Neural cell (in vitro differentiated cells): ENCODE results near the gene BLOC1S4. TPM values are rescaled to one million over a fixed set of nuclear protein-coding genes. Genes with fewer than 3 reads are reported as not detected.

Experiments
- H2AFZ ChIP-seq: fragments of 200-600, 300-800 bp; sonication (generic), shearing (Covaris generic); 2 replicates; pipeline ENCODE4 v1.6.0; 2014; ENCODE audit warnings: low read depth, mild to moderate bottlenecking, antibody characterized with exemption, low read length, moderate library complexity
- H3F3A ChIP-seq: fragments of 200-600 bp; shearing (Covaris generic); 2 replicates; pipeline ENCODE4 v1.6.1; 2016; ENCODE audit warnings: mild to moderate bottlenecking, moderate library complexity, mixed read lengths, antibody characterized with exemption, low read length; ENCODE audit not compliant: insufficient read depth, poor library complexity, severe bottlenecking
- H3K27ac ChIP-seq: fragments of 200-600, 300-800 bp; sonication (generic), shearing (Covaris generic); 2 replicates; pipeline ENCODE4 v1.5.1; 2014; ENCODE audit warnings: mild to moderate bottlenecking, low read length, moderate library complexity
- H3K27me3 ChIP-seq: fragments of 300-800, 200-600 bp; sonication (generic), shearing (Covaris generic); 2 replicates; pipeline ENCODE4 v1.6.0; 2014; ENCODE audit warnings: mild to moderate bottlenecking, low read depth, low read length, moderate library complexity; ENCODE audit not compliant: insufficient read depth
- H3K36me3 ChIP-seq: fragments of 300-800, 200-600 bp; sonication (generic), shearing (Covaris generic); 2 replicates; pipeline ENCODE4 v1.5.1; 2014; ENCODE audit warnings: mild to moderate bottlenecking, antibody characterized with exemption, low read length, moderate library complexity; ENCODE audit not compliant: insufficient read depth
- H3K4me2 ChIP-seq: fragments of 300-800, 200-600 bp; sonication (generic), shearing (Covaris generic); 2 replicates; pipeline ENCODE4 v1.6.0; 2014; ENCODE audit warnings: mild to moderate bottlenecking, low read length
- H3K4me3 ChIP-seq: fragments of 300-800, 200-600 bp; sonication (generic), shearing (Covaris generic); 2 replicates; pipeline ENCODE4 v1.5.1; 2014; ENCODE audit warnings: mild to moderate bottlenecking, low read length, moderate library complexity
- H3K79me2 ChIP-seq: fragments of 200-600 bp; shearing (Covaris generic); replicated peaks from 2 replicates; pipeline ENCODE4 v1.6.0; 2014; ENCODE audit warnings: mild to moderate bottlenecking, low read length, moderate library complexity; ENCODE audit not compliant: insufficient read depth
- H3K9ac ChIP-seq: fragments of 300-800, 200-600 bp; sonication (generic), shearing (Covaris generic); 2 replicates; pipeline ENCODE4 v1.6.1; 2016; ENCODE audit warnings: mild to moderate bottlenecking, low read length, mixed read lengths
- H3K9me2 ChIP-seq: fragments of 200-600 bp; shearing (Covaris generic); 2 replicates; pipeline ENCODE4 v1.6.1; 2016; ENCODE audit warnings: mild to moderate bottlenecking, low read length, mixed read lengths; ENCODE audit not compliant: insufficient read depth
- H3K9me3 ChIP-seq: fragments of 200-600, 300-800 bp; sonication (generic), shearing (Covaris generic); 2 replicates; pipeline ENCODE4 v1.6.1; 2016; ENCODE audit warnings: mild to moderate bottlenecking, mixed run types, low read length, moderate library complexity, mixed read lengths
- H4K20me1 ChIP-seq: fragments of 200-600 bp; shearing (Covaris generic); 2 replicates; pipeline ENCODE4 v1.6.1; 2016; ENCODE audit warnings: mild to moderate bottlenecking, mixed run types; ENCODE audit not compliant: insufficient read depth
- CTCF ChIP-seq: fragments of 450-650 bp; IDR thresholded peaks from 2 replicates; pipeline ENCODE4 v1.5.1; 2014; ENCODE audit warnings: antibody characterized with exemption, mild to moderate bottlenecking, moderate library complexity; ENCODE audit not compliant: poor library complexity, severe bottlenecking
- EP300 ChIP-seq: fragments of 450-650 bp; conservative IDR thresholded peaks from 2 replicates; pipeline ENCODE4 v1.6.1; 2014; ENCODE audit warnings: antibody characterized with exemption, mild to moderate bottlenecking, moderate library complexity; ENCODE audit not compliant: poor library complexity, severe bottlenecking
- EZH2 ChIP-seq: fragments of 200-600, 300-800 bp; shearing (Covaris generic), sonication (generic); IDR thresholded peaks from 2 replicates; pipeline ENCODE4 v1.6.1; 2014; ENCODE audit warnings: antibody characterized with exemption, low read length, borderline replicate concordance, mild to moderate bottlenecking; ENCODE audit not compliant: insufficient read depth, poor library complexity, severe bottlenecking
- MXI1 ChIP-seq: fragments of 450-650 bp; conservative IDR thresholded peaks from 2 replicates; pipeline ENCODE4 v1.6.1; 2014; ENCODE audit warnings: antibody characterized with exemption, mild to moderate bottlenecking; ENCODE audit not compliant: poor library complexity, severe bottlenecking
- POLR2AphosphoS5 ChIP-seq: IDR thresholded peaks from 2 replicates; pipeline ENCODE4 v1.6.1; 2012
- RAD21 ChIP-seq: fragments of 450-650 bp; conservative IDR thresholded peaks from 2 replicates; pipeline ENCODE4 v1.6.1; 2014; ENCODE audit warnings: antibody characterized with exemption, mild to moderate bottlenecking, moderate library complexity
- REST ChIP-seq: IDR thresholded peaks from 2 replicates; pipeline ENCODE4 v1.6.1; 2012; ENCODE audit warnings: borderline replicate concordance
- SMC3 ChIP-seq: fragments of 450-650 bp; conservative IDR thresholded peaks from 2 replicates; pipeline ENCODE4 v1.6.1; 2014; ENCODE audit warnings: antibody characterized with exemption, mild to moderate bottlenecking, moderate library complexity; ENCODE audit not compliant: poor library complexity
- TAF1 ChIP-seq: IDR thresholded peaks from 2 replicates; pipeline ENCODE4 v1.6.1; 2012; ENCODE audit warnings: low read depth
- polyA plus RNA-seq: library from polyadenylated mRNA; depleted of rRNA; stranded (reverse); fragments of >200 nt; gene quantifications from 2 replicates; pipeline ENCODE4 v1.2.3, GENCODE V29; 2014

Gene BLOC1S4
- polyA plus RNA-seq, 1 donor from 2014 or later = 21.2 TPM

GRCh38 chr4:6720202-6720699 is 4.3 kb downstream of the BLOC1S4 start:
- Histone ChIP-seq H3K79me2 (peaks cover 21% of the 10 kb centered on the region), H3K27ac (no peak overlapping the region), H3K36me3 (no peaks in the 10 kb centered on the region), H3K9ac (no peak overlapping the region), H3K9me2 (no peaks in the 10 kb centered on the region), H3F3A (no peaks in the 10 kb centered on the region), H2AFZ (no peak overlapping the region), H4K20me1 (no peaks in the 10 kb centered on the region), H3K9me3 (no peaks in the 10 kb centered on the region), H3K4me3 (no peak overlapping the region), H3K4me2 (no peak overlapping the region), H3K27me3 (no peaks in the 10 kb centered on the region)
- TF ChIP-seq SMC3 (peak; percentile 94), TAF1 (no peak), RAD21 (peak; percentile 98), MXI1 (peak; percentile 21), CTCF (peak; percentile 96)

- no peak overlapping the region for H3K4me2 ChIP-seq
- no peaks in the 10 kb centered on the region for H3K9me3 ChIP-seq
- no peaks in the 10 kb centered on the region for H3K9me2 ChIP-seq
- no peak overlapping the region for H3K9ac ChIP-seq
- H3K4me3 ChIP-seq = no peak overlapping the region
- H3K27me3 ChIP-seq = no peaks in the 10 kb centered on the region
- no peak overlapping the region for H3K27ac ChIP-seq
- H3F3A ChIP-seq = no peaks in the 10 kb centered on the region
- H2AFZ ChIP-seq = no peak overlapping the region
- no peaks in the 10 kb centered on the region for H3K36me3 ChIP-seq
- TF ChIP-seq SMC3 (no peak), EZH2 (no peak), TAF1 (no peak), CTCF (no peak), REST (no peak), POLR2AphosphoS5 (no peak), RAD21 (no peak), MXI1 (no peak), EP300 (no peak)
- H3K79me2 ChIP-seq = peaks cover 21% of the 10 kb centered on the region
- no peaks in the 10 kb centered on the region for H4K20me1 ChIP-seq
Observed at GRCh38 chr4:6721121-6721520, 5.1 kb downstream of the BLOC1S4 start.
